Adrenal gland (tissue), 12 donors: ENCODE measurements around the gene MRPL10. TPM values are rescaled to one million over a fixed set of nuclear protein-coding genes. Genes with fewer than 3 reads are reported as not detected.

Experiments used
- DNase-seq, 7 donors: peaks; one replicate each; pipeline ENCODE4 v3.0.0-alpha.2; 2019 to 2020
- H3K27ac ChIP-seq, 5 donors: fragments of 200-600 bp; sonication (generic) in 4 of 5; 1 replicate in 3 of 5; 2 replicates in 2 of 5; pipeline versions ENCODE4 v1.5.1 to v1.8.0; 2016 to 2020; ENCODE audit warnings: mild to moderate bottlenecking in 1 of 5
- H3K27me3 ChIP-seq: fragments of 200-600 bp; 2 replicates; pipeline ENCODE4 v1.8.0; 2021
- H3K36me3 ChIP-seq, 2 donors: fragments of 200-600 bp; replicated peaks in 1 of 2; 1 replicate in 1 of 2; 2 replicates in 1 of 2; pipeline versions ENCODE4 v1.5.1 to v1.8.0; 2018 to 2022
- H3K4me1 ChIP-seq, 2 donors: fragments of 200-600 bp; replicated peaks in 1 of 2; 1 replicate in 1 of 2; 2 replicates in 1 of 2; pipeline versions ENCODE4 v1.5.1 to v1.8.0; 2018 to 2021
- H3K4me3 ChIP-seq, 4 donors: fragments of 200-600 bp; sonication (generic) in 3 of 4; one replicate each; pipeline ENCODE4 v1.5.1; 2016 to 2018
- H3K9me3 ChIP-seq, 3 donors: fragments of 200-600 bp; sonication (generic) in 1 of 3; replicated peaks in 1 of 3; 1 replicate in 2 of 3; 2 replicates in 1 of 3; pipeline versions ENCODE4 v1.5.1 to v1.8.0; 2016 to 2021
- POLR2A ChIP-seq, 2 donors: fragments of 450-650 bp; IDR thresholded peaks; one replicate each; pipeline ENCODE4 v1.6.1; 2017; ENCODE audit warnings: antibody characterized with exemption in 2 of 2, mild to moderate bottlenecking in 2 of 2, moderate library complexity in 1 of 2
- WGBS, 4 donors: extraction: QIAGEN DNeasy Blood & Tissue Kit in 2 of 4; methylation state at CpG; one replicate each; pipeline versions ENCODE4 v1.1.5 to v1.1.7; 2013 to 2017; 5-methylcytosine and 5-hydroxymethylcytosine counted together
- intact Hi-C, 2 donors: fragments of 100-400 bp; cut with DNase I; formaldehyde crosslinking; loops; one replicate each; pipeline versions ENCODE4 v1.14.1 to v1.15.0; 2022 to 2023
- polyA plus RNA-seq, 3 donors: library from polyadenylated mRNA; stranded (reverse); fragments of 200-250 nt in 2 of 3; fragments of 350-450 nt in 1 of 3; fragmentation: Illumina TruSeq in 1 of 3; extraction: RNeasy Lipid Tissue Mini Kit (QIAGEN cat#74804) in 1 of 3; gene quantifications; one replicate each; pipeline ENCODE4 v1.2.3, GENCODE V29; 2013 to 2014
- total RNA-seq, 9 donors: library from RNA; depleted of rRNA in 4 of 9; stranded (reverse); fragments of >200 nt in 4 of 9; fragments of 120-200 nt in 1 of 9; fragmentation: NEBNext Ultra II Directional in 1 of 9; extraction: Animal tissue kit (Norgen Biotek cat#: 25700) in 1 of 9; gene quantifications; one replicate each; pipeline versions ENCODE4 v1.1.0 to v1.2.4, GENCODE V29; 2013 to 2023
- TF ChIP-seq, protein P1 (sequence below), 6 experiments: fragments of 450-650 bp in 4 of 6; fragments of 200-600 bp in 2 of 6; sonication (generic) in 1 of 6; IDR thresholded peaks; 1 replicate in 5 of 6; 2 replicates in 1 of 6; pipeline versions ENCODE4 v1.5.1 to v1.8.0; 2016 to 2021; ENCODE audit warnings: antibody characterized with exemption in 6 of 6, mild to moderate bottlenecking in 2 of 6, moderate library complexity in 1 of 6
- donor health status: healthy with polysubstance abuse.
- donor health status: Bipolar disorder and iron deficiency.
- donor health status: DM: yes; HTN: yes; CAD: no.
- donor health status: DM: no; HTN: no; CAD: no.
- donor health status: DM: no; HTN: no; CAD: no.
- donor health status: DM: yes; HTN: yes; CAD: no.

MRPL10 gene
- total and polyA plus RNA-seq, 12 donors, result 29.0 to 72.5 (median 40.9) TPM

DNA sequence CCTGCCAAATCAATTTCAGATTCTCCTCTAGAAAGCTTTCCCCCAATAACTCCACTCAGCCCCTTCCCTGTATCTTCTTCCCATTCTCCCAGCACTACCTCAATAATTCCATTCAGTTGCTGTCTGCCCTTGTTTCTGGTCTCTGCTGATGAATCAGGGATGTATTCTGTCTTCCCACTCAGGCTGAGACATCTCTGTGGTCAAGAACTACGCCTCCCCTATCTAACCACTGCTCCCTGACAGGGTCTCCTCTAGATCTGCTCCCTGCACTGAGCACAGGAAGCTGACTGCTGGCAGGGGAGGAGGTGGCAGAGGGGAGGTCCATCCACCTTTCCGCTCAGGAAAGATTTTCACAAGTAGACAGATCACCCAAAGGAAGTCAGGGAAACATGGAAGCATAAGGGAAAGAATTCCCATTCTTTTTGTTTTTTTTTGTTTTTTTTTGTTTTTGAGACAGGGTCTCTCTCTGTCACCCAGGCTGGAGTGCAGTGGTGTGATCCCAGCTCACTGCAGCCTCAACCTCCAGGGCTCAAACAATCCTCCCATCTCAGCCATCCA lies 47.8 kb upstream of the MRPL10 start:
- no peak for DNase-seq
- Histone ChIP-seq H3K4me3 (no peak overlapping the region), H3K27me3 (peaks cover 5% of the 10 kb centered on the region), H3K9me3 (no peaks in the 10 kb centered on the region), H3K27ac (no peak overlapping the region), H3K36me3 (no peaks in the 10 kb centered on the region), H3K4me1 (peaks cover 7 to 18% of the 10 kb centered on the region in 2 donors)
- intact Hi-C loops, result no loop called here
- TF ChIP-seq, protein P1, sequence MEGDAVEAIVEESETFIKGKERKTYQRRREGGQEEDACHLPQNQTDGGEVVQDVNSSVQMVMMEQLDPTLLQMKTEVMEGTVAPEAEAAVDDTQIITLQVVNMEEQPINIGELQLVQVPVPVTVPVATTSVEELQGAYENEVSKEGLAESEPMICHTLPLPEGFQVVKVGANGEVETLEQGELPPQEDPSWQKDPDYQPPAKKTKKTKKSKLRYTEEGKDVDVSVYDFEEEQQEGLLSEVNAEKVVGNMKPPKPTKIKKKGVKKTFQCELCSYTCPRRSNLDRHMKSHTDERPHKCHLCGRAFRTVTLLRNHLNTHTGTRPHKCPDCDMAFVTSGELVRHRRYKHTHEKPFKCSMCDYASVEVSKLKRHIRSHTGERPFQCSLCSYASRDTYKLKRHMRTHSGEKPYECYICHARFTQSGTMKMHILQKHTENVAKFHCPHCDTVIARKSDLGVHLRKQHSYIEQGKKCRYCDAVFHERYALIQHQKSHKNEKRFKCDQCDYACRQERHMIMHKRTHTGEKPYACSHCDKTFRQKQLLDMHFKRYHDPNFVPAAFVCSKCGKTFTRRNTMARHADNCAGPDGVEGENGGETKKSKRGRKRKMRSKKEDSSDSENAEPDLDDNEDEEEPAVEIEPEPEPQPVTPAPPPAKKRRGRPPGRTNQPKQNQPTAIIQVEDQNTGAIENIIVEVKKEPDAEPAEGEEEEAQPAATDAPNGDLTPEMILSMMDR (IDR thresholded peaks at IDR 0.05), result no peak
- no peak for TF ChIP-seq POLR2A (IDR thresholded peaks at IDR 0.05)
- WGBS, 4 donors, result 67 to 78% (median 76%) methylated on average over 2 of the region's 2 CpGs

- H3K4me1 ChIP-seq, result peaks cover 3 to 11% of the 10 kb centered on the region in 2 donors
- intact Hi-C loops, result no loop called here
- H3K27ac ChIP-seq, result no peak overlapping the region
- H3K4me3 ChIP-seq, result no peak overlapping the region
- DNase-seq, result no peak
- H3K9me3 ChIP-seq, result no peaks in the 10 kb centered on the region
- TF ChIP-seq POLR2A (IDR thresholded peaks at IDR 0.05), result no peak
- TF ChIP-seq, protein P1 (IDR thresholded peaks at IDR 0.05), result no peak
- WGBS, 4 donors, result 73 to 80% (median 74%) methylated on average over 8 to 10 of the region's 10 CpGs
- H3K36me3 ChIP-seq, result no peaks in the 10 kb centered on the region
- H3K27me3 ChIP-seq, result peaks cover 5% of the 10 kb centered on the region
Measured at GRCh38 chr17:47878203-47879027, 47.1 kb upstream of the MRPL10 start.

GRCh38 chr17:47877368-47878034 lies 46.2 kb upstream of the MRPL10 start:
- WGBS, 4 donors, result 22 to 40% (median 27%) methylated on average over 3 to 9 of the region's 9 CpGs
- TF ChIP-seq POLR2A (IDR thresholded peaks at IDR 0.05), result no peak
- TF ChIP-seq, protein P1 (IDR thresholded peaks at IDR 0.05), result no peak
- intact Hi-C loops, result no loop called here
- Histone ChIP-seq H3K9me3 (no peaks in the 10 kb centered on the region), H3K36me3 (no peaks in the 10 kb centered on the region), H3K4me1 (peaks cover 3 to 10% of the 10 kb centered on the region in 2 donors), H3K4me3 (no peak overlapping the region), H3K27me3 (peaks cover 10% of the 10 kb centered on the region), H3K27ac (no peak overlapping the region)
- peak in 4 of 7 donors; percentile 30 to 49 (median 38) for DNase-seq
